GM19023 (cell line): ENCODE measurements around the gene OR6C2.
"Not testable (repeated sequence)": the region's sequence is repeated elsewhere in the genome, so short reads cannot be mapped to it uniquely, and the experiment has no call there.

Source experiments
- ATAC-seq: cut with Tn5 transposase; IDR thresholded peaks from one replicate; pipeline ENCODE4 v1.9.1; 2021; ENCODE audit warnings: mild to moderate bottlenecking, moderate library complexity; ENCODE audit not compliant: unreplicated experiment

OR6C2 gene

DNA sequence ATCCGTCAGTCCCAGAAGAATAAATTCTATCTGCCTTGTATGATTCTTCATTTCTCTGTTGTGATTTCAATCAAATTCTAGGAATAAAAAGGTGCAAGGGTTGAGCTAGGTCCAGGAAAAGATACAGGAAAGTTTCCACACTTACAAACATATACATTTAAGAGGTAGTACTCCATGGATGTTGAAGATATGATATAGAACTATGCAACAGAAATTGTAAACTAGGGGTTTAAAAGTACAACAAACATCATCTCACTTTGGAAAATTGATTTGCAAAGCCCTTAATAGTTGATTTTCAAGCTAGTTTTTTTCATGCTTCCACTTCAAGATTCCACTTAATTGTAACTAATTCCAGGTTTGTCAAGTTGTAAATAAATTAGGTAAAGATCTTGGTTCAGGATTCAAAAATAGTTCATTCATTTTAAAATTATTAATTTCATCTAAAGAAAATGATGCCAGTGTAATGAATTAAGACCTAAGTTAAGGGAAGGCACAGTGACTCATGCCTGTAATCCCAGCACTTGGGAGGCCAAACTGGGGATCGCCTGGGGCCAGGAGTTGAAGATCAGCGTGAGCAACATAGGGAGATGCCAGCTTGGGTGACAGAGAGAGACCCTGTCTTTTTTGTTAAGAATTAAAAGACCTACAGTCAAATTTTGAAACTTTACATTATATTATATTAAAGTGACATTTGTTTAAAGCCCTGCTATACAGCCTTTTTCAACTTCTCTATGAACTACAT is 26.4 kb downstream of the OR6C2 start, which contains the start of gene OR6C70:
TSS of gene OR6C70 (minus strand) at position 51 of the 742 bp plus-strand sequence. CDS start at position 51, 0 bp downstream.
- ATAC-seq = no peak

DNA sequence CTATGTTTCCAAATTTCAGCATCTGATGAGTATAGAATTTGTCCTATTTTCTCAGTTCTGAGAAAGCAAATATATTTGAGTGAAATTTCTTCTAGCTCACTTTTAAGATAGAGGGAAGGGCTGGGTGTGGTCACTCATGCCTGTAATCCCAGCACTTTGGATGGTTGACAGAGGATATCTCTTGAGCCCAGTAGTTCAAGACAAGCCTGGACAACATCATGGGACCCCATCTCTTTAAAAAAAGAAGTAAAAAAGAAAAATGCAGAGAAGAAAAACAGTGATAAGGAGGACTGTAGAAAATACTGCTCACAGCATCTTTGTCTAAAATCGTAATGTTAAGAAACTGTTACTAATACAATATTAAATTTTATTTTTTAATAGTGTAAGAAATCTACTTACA is 28.4 kb downstream of the OR6C2 start:
- no peak for ATAC-seq

DNA sequence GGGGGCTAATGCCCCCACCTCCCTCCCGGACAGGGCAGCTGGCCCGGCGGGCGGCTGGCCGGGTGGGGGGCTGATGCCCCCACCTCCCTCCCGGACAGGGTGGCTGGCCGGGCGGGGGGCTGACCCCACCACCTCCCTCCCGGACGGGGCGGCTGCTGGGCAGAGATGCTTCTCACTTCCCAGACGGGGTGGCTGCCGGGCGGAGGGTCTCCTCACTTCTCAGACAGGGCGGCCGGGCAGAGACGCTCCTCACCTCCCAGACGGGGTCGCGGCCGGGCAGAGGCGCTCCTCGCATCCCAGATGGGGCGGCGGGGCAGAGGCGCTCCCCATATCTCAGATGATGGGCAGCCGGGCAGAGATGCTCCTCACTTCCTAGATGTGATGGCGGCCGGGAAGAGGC is 35.3 kb downstream of the OR6C2 start:
- ATAC-seq = not testable (repeated sequence)

- not testable (repeated sequence) for ATAC-seq
Observed at GRCh38 chr12:55484284-55484683, 40.4 kb downstream of the OR6C2 start.

DNA sequence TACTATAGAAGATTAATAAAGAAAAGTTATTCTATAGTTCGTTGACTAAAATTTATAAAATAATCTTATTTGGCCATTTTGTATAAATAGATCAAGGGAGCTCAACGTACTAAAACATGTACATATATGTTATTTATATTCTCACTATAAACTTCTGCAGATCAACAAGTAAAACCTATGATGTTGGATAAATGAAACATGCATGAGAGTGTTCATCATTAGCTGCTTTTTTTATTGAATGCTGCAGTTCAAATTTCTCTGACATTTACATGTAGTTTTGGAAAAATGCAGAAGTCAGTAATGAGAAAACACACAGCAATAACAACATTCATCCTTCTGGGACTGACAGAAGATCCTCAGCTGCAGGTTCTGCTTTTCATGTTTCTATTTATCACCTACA is 48.2 kb downstream of the OR6C2 start, which contains the start of gene OR6C68:
TSS of gene OR6C68 (plus strand) at position 301 of the 400 bp plus-strand sequence. CDS start at position 301, 0 bp downstream.
- no peak for ATAC-seq

- no peak for ATAC-seq
Observed at GRCh38 chr12:55495490-55495889, 51.6 kb downstream of the OR6C2 start.

- no peak for ATAC-seq
Observed at GRCh38 chr12:55499231-55499630, 55.4 kb downstream of the OR6C2 start.

- no peak for ATAC-seq
Observed at GRCh38 chr12:55499810-55500252, 56.0 kb downstream of the OR6C2 start.

- ATAC-seq = no peak
Observed at GRCh38 chr12:55501601-55502000, 57.7 kb downstream of the OR6C2 start.
